HG03196 (cell line): ENCODE measurements around the gene SLC24A4.

Experiments
- ATAC-seq: cut with Tn5 transposase; IDR thresholded peaks from one replicate; pipeline ENCODE4 v1.9.1; 2021; ENCODE audit not compliant: unreplicated experiment

The SLC24A4 gene

DNA sequence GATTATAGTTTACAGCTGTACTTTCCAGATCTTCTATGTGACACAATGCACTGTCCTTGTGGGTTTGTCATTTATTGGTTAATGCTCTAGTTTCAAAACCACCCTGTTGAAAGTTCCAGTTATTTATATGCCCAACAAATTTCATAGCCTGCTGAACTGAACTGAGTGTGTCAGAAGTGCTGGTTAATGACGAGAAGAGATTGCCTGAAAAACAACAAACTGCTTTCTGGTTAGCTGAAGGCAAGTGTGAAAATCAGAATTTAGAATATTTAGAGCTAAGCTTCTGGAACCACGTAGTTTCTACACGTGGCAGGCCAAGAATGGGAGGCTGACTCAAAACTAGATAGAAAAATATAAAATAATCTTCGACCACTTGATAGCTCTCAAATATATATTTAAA lies 171.5 kb downstream of the SLC24A4 start:
- no peak for ATAC-seq

DNA sequence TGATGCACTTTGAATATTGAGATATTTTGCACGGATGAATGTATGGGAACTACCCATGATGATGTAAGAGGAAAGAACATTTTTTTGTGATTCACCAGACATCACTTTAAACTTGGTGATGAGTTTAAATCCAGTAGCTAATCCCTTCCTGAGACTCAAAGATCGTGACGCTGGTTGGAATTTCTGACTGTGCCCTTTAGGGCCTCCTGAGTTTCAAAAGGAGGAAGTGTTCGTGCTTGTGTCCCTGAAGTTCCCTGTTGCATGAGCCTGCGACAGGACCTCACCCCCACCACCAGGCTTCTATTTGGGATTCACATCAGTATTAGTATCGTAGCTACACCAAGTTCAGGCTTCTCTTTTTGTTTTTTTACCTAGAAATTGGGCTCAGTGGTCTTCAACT lies 172.1 kb downstream of the SLC24A4 start:
- no peak for ATAC-seq

DNA sequence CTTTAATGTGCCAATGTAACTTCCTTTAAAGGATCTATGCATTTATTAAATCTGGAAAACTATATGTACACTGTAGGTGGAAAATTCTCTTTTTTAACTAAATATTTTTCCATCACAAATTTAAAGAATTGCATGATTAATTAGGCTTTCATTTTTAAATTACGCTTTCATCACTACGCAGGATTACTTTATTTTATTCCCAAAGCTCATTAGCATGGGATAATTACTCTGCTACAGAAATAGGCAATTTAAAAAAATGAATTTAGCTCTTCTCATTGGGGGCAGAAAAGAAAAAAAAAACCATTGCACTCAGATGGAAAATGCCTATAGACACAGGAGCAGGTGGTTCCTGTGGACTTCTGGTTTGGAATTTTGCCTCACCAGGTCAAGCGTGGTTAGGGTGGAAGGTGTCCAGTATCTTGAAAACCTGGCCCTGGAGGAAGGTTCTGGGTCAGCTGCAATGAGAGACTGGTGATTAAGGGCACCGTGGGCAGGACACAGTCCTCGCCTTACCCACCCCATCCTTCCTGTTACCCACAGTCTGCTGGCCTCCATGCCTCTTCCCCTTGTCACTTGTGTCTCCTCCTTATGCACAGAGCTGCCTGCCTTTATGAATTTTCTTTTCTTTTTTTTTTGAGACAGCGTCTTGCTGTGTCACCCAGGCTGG lies 173.4 kb downstream of the SLC24A4 start:
- ATAC-seq, result no peak

DNA sequence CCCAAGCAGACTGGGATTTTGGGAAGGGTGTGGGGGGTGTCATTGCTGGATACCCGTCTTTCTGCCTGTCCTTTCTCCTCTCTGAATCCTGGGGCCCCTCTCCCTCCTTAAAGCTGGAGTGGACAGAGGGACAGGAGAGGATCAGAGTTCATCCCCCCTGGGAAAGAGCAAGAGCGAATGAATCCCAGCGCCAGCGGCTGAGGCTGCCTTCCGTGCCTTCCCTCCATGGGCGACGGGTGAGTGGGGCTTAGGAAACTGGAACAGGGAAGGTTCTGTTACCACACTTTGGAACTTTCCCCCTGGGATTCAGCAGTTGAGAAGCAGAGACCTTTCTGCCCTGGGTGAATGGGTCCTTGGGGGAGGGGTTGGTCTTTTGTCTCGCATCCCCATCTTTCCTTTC lies 174.4 kb downstream of the SLC24A4 start:
- ATAC-seq, result no peak

DNA sequence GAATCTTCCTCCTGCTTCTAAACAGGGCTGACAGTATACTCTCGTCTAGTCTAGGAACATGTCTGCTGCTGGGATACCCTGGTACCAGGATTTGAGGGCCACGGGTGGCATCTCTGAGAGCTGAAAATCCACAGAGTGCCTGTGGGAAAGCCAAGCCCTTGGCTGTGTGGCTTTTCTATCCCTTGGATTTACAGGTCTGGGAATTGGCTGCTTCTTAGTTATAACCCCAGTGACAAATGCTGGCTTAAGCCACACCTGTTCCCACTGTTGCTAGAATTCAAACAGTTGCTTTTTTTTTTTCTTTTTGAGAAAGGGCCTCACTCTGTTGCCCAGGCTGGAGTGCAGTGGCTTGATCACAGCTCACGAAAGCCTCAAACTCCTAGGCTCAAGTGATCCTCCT lies 176.3 kb downstream of the SLC24A4 start:
- no peak for ATAC-seq

DNA sequence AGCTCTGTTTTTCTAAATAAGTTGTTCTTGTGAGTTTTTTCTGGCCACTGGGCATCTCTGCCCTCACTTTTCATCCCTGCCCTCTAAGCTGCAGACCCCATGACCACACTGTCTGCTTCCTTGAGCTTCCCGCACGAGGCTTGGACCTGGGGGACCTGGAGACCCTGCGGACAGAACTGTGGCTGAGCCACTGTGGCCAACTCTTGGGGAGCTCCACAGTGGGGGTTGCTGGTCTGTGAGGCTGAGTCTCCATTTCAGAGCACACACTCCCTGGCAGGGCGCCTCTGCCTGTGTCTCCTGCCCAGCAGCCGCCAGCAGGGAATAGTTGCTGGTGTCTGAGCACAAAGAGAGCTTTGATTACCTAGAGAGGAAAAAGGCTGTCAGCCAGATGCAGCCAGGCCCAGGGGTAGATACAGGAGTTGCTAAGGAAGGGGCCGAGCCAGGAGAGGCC lies 177.6 kb downstream of the SLC24A4 start:
- ATAC-seq, result no peak

DNA sequence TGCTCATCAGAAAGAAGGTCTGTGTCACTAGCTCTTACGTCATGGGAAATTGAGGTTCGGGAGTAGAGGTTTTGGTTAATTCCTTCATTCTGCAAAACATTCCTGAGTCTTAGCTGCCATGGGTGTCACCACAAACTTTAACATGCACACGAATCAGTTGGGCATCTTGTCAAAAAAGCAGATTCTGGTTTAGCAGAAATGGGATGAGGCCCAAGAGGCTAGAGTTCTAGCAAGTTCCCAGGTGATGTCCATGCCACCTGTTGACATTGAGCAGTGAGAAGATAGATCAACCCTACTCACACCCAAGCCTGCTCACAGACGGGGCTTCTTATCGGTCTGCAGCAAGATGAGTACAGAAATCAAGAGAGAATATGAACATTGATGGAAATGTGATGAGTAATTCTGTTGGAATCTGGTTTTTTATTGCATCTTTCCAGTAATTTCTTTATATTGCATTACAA lies 179.0 kb downstream of the SLC24A4 start:
- ATAC-seq, result no peak

DNA sequence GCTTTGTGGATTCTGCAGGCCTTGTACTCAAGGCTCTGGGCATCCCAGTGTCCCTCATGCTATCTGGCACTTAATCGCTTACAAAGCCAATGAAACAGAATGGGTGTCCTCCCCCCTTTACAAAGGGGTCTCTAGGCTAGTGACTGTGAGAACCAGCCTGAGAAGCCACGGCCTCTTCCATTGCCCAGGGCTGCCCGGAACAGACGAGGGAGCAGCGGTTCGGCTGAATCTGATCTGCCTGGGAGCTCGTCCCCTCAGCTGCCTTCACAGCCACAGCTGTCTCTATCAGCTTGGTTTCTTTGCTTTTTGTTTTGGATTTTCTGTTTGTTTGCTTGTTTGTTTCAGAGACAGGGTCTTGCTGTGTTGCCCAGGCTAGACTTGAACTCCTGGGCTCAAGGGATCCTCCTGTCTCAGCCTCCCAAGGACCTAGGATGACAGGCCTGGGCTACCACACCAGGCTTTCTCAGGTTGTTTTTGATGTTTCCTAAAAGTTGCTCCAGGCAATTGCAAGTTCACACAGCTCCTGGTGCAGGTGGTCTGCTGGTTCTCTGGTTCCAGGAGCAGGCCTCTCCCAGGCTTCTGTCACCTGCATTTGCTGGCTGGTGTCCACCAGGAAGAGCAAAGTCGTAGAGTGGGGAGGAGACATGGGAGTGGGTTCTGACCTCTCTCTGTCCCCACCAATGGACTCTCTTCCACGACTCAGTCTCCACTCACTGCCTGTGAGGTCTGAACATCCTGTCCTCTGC lies 179.7 kb downstream of the SLC24A4 start:
- no peak for ATAC-seq

DNA sequence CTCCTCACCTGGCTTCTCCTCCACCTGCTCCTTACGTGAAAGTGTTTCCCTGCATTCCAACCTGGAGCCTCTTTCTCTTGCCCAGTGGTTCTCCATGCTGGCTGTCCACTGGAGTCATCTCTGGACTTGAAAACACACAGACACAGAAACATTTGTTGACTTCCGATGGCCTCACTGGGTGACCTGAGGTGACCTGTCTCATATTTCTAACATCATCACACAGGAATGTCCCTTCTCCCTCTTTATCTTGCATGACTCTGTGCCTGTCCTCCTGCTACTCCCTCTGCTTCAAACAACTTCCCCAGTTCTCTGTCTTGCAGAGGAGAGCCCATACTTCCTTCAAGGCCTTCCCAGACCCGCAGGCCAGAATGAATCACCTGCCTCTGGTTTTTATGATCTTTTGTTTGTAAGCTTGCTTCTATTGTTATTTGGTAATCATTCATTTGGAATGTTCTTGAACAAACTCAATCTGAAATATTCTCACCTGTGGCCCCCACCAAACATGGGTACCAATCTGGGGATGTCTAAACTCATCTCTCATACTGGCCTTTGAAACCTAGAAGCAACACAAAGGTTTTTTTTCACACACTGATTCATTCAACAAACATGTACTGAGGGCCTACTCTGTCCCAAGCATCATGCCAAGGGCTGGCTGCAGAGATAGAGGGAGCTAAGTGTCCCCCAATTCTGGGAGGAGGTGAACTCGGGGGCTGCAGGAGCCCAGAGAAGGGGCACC lies 181.0 kb downstream of the SLC24A4 start:
- no peak for ATAC-seq

DNA sequence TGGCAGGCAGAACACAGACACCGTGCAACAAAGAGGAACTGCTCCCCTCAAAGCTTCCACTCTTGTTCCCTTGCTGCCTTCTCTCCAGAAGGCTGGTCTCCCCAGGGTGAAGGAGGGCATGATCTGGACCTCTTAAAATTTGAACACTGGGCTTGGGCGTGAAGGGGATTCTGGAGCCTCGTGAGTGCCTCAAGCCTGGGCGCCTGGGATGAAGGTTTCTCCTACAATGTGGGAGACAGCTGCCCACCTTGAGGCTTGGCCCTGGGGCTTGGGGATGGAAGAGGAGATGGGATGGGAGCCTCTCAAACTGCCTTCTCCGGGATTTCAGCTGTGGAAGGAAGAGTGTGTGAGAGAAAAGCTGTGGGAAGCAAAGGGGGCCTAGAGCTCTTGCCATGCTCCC lies 182.9 kb downstream of the SLC24A4 start:
- no peak for ATAC-seq

DNA sequence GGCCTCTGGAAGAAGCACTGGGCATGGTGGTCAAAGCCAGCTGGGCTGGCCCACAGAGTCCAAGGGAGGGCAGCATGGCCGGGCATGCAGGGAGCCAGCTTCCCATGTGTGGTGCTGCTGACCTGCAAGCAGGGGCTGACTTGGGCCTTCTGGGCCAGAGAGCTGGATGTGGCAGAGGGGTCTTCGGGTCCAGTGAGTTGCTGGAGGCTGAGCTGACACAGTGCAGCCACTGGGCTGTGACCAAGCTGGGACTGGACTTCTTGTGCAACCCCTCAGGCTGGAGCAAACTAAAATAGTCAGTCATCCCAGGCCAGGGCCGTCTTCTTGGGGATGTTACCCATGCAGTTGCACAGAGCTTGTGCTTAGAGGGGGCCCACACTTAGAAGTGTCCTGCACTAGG lies 183.3 kb downstream of the SLC24A4 start:
- no peak for ATAC-seq

DNA sequence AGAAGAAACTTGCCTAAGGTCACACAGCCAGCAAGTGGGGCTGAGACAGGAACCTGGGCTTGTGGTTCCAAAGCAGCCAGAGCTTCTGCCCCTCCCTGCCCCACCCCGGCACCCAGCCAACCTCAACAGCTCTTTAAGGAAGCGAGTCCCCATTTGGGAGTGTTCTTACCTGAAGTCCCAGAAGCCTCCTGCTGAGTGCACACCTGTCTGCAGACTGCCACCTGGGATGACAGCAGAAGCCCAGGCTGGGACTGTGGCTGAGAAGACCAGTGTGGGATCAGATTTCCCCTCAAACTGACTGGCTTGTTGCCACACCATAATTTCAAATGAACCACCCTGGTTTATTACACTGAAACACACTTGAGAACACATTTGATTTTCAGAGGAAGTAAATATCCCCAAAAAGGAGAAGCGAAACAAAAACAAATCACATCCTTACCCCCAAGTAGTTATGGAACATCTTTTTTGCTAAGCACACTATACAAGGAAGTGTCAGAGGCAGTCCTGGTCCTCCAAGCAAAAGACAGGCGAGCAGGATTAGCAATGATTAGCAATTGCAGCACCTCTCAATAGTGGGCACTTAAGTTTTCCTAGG lies 184.3 kb downstream of the SLC24A4 start:
- no peak for ATAC-seq

DNA sequence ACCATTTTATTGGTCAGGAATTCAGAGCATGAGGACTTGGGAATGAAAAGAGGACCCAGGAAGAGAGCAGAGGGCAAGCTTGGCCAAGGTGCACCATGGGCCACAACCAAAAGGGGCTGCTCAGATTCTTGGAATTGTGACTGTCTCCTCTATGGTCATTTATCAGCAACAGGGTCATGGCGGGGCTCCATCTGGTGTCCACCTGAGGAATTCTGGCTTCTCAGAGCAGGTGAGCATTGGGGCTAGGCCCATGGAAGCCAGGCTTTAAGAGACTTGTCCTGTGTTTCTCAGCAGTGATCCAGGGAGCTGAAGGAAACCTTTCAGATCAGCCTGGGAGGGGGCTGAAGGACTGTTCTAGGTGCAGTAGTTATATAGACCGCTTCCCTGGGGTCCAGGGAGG lies 188.0 kb downstream of the SLC24A4 start:
- ATAC-seq, result no peak

DNA sequence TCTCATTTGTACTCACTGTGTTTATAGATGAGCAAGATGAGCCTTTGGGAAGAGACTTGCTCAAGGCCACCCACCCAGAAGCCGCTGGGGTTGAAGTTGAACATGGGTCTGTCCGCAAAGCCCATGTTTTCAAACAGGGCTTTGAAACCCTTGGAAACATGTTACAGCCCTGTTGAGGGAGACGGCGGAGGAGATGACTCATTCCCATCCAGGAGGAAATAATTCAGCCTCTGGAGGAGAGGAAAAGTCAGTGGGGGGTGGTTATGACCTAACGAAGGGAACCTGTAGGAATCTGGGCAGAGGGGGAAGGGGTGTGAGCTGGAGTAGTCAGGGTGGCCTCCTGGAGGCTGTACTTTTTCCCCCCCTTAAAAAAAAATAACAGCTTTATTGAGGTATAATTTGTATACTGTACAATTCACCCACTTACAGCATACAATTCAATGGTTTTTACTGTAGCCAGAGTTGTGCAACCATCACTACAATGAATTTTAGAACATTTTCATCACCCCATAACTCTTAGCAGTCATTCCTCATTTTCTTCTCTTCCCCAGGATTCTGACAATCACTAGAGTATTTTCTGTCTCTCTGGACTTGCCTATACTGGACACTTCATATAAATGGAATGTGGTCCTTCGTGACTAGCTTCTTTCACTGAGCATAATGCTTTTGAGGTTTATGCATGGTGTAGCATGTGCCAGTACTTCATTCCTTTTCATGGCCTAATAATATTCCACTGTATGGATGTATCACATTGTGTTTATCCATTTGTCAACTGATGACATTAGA lies 188.7 kb downstream of the SLC24A4 start:
- no peak for ATAC-seq

DNA sequence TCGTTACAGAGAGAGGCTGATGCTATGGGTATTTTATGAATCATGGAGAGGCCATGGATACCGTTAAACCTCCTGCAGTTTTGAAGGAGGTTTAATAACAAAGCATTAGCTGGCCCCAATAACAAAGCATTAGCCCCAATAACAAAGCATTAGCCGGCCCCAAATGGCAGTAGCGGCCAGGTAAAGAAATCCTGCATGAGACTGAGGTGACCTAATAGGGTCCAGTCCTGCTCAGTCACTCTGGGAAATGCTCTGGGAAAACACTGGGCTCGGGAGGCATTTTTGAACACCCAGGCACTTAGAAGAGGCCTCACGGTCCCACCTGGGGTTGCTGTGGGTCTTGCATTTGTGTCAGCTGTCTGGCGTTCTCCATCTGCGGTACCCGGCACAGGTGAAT lies 189.8 kb downstream of the SLC24A4 start:
- no peak for ATAC-seq

DNA sequence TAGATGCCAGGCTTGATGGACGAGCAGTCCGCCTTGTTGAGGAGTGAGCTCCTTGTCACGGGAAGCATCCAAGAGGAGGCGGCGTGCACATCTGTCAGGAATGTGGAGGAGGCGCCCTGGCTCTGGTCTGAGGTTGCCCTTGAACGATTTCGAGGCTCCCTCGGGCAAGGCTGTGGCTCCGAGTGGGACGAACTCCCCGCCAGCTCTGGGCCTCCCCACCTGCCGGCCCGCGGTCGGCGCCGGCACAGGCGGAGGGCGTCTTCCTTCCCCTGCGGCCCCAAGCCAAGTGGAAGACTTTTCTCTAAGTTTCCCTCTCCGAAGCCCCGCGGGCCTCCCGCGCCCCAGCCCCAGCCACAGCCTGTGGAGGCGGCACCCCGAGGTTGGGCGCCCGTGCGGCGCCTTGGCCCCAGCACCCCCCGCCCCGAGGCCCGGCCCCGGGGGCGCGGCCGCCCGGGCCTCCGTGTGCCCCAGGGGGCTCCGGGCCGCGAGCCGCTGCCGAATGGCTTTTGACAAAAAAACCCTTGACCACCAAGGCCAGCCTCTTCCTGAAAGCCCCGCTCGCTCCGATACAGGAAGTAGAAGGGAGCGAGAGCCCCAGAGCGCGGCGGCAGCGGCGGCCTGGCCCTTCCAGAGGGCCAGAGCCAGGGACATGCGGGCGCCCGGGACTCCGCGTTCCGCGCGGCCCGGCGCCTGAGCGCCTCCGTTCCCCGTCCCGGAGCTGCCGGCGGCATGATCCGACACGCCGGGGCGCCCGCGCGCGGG lies 190.4 kb downstream of the SLC24A4 start, which contains the start of gene RIN3:
Gene RIN3, plus strand, starts transcription at position 578 of the 762 bp plus-strand sequence. Its CDS starts 152 bp downstream, at position 730.
- ATAC-seq, result peak; percentile 51

DNA sequence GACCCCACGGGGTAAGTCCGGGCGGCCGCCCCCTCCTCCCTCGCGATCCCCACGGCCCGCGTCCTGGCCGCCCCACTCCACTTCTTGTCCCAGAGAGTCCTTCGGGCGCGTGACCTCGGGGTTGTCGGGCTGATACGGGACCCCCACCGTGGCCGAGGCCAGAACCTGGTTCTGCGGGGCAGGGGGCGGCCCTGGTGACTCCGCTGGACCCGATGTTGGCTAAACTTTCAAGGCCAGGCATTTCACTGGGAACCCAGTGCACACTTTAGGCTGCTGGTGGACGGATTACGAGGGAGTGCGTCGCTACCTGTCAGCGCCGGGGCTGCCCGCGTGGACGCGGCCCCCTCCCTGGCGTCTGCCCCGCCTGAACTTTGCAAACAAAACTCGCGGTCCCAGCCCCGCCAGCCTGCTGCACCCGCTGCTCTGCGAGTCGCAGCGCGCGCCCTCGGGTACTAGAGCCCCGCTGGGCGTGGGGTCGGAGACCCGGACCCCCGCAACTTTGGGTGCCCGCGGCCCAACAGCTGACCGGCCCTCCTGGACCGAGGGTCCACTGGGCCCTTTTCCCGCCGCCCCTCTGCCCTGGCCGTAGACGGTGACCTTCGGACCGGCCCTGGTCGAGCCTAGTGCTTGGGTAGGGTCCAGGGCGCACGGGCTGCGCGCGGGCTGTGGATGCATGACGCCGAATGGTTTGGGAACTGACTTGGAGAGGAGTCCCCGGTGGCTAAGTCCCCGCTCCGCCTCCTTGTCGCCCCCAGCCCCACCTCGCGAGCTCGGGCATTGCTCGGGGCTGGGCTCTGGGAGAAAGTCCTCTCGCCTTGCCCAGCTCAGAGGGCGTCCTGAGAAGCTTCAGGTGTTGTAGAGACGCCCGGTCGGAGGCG lies 191.2 kb downstream of the SLC24A4 start:
- peak; percentile 17 for ATAC-seq

DNA sequence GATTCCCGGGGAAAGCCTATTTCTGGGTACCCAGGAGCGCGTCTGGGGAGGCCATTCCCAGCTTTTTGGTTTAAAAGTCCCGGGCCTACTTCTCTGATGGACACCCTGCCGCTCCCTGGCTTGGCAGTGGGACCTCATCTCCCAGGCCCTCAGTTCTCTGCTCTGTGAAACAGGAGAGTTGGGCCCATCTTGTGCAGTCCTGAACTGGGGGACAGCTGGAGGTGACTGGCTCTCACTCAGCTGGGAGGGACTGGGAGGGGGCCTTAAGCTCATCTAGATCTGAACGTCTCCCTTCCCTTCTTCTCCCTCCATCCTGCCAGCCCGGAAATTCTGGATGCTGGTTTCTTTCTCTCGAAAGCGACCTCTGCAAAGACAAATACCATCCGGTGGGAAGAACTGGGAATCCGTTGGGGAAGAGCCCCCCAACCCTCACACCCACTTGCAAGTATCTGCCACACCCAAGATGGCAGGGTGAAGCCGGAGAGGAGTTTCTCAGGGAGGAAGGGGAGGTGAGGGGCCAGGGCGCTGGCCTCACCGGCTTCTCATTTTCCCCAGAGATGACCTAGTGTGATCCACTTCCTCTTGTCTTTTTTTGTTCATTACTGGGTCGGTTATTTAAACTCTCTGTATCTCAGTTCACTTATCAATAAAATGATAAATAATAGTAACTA lies 192.0 kb downstream of the SLC24A4 start:
- no peak for ATAC-seq
